Amniotic epithelial cell (primary cell): Measurements from ENCODE around the gene LDLRAD4.

Source experiments
- DNase-seq: peaks from one replicate; pipeline ENCODE4 v3.0.0-alpha.2; 2010; ENCODE audit warnings: low read depth

The LDLRAD4 gene

GRCh38 chr18:13218368-13218991 lies at the start of gene LDLRAD4:
LDLRAD4 (plus strand) TSS chr18:13218760.
- no peak for DNase-seq

GRCh38 chr18:13173578-13174145 lies 44.9 kb upstream of the LDLRAD4 start:
- no peak for DNase-seq

- DNase-seq = no peak
Measured at GRCh38 chr18:13175266-13175665, 43.3 kb upstream of the LDLRAD4 start.

- no peak for DNase-seq
Measured at GRCh38 chr18:13175754-13176210, 42.8 kb upstream of the LDLRAD4 start.

- no peak for DNase-seq
Measured at GRCh38 chr18:13176847-13177246, 41.7 kb upstream of the LDLRAD4 start.

- DNase-seq = no peak
Measured at GRCh38 chr18:13178197-13178596, 40.4 kb upstream of the LDLRAD4 start.

- peak; percentile 92 for DNase-seq
Measured at GRCh38 chr18:13178976-13179375, 39.6 kb upstream of the LDLRAD4 start.

- no peak for DNase-seq
Measured at GRCh38 chr18:13179566-13180113, 38.9 kb upstream of the LDLRAD4 start.

GRCh38 chr18:13180614-13181375 lies 37.8 kb upstream of the LDLRAD4 start:
- peak; percentile 17 for DNase-seq

- no peak for DNase-seq
Measured at GRCh38 chr18:13181765-13182164, 36.8 kb upstream of the LDLRAD4 start.

GRCh38 chr18:13183359-13183758 lies 35.2 kb upstream of the LDLRAD4 start:
- peak; percentile 74 for DNase-seq

- peak; percentile 37 for DNase-seq
Measured at GRCh38 chr18:13183790-13184189, 34.8 kb upstream of the LDLRAD4 start.

- DNase-seq = no peak
Measured at GRCh38 chr18:13184396-13184795, 34.2 kb upstream of the LDLRAD4 start.

GRCh38 chr18:13185675-13186198 lies 32.8 kb upstream of the LDLRAD4 start:
- DNase-seq = no peak

GRCh38 chr18:13186687-13187086 lies 31.9 kb upstream of the LDLRAD4 start:
- DNase-seq = no peak

GRCh38 chr18:13187498-13187897 lies 31.1 kb upstream of the LDLRAD4 start:
- no peak for DNase-seq

- no peak for DNase-seq
Measured at GRCh38 chr18:13191031-13191430, 27.5 kb upstream of the LDLRAD4 start.

GRCh38 chr18:13191779-13192178 lies 26.8 kb upstream of the LDLRAD4 start:
- peak; percentile 89 for DNase-seq

GRCh38 chr18:13192970-13193369 lies 25.6 kb upstream of the LDLRAD4 start:
- no peak for DNase-seq

GRCh38 chr18:13194239-13194638 lies 24.3 kb upstream of the LDLRAD4 start:
- DNase-seq = no peak

- peak; percentile 66 for DNase-seq
Measured at GRCh38 chr18:13198701-13199100, 19.9 kb upstream of the LDLRAD4 start.

GRCh38 chr18:13199169-13199568 lies 19.4 kb upstream of the LDLRAD4 start:
- DNase-seq = no peak

- no peak for DNase-seq
Measured at GRCh38 chr18:13201292-13201691, 17.3 kb upstream of the LDLRAD4 start.
